ENCODE results near the gene PRKAG1.

DNA sequence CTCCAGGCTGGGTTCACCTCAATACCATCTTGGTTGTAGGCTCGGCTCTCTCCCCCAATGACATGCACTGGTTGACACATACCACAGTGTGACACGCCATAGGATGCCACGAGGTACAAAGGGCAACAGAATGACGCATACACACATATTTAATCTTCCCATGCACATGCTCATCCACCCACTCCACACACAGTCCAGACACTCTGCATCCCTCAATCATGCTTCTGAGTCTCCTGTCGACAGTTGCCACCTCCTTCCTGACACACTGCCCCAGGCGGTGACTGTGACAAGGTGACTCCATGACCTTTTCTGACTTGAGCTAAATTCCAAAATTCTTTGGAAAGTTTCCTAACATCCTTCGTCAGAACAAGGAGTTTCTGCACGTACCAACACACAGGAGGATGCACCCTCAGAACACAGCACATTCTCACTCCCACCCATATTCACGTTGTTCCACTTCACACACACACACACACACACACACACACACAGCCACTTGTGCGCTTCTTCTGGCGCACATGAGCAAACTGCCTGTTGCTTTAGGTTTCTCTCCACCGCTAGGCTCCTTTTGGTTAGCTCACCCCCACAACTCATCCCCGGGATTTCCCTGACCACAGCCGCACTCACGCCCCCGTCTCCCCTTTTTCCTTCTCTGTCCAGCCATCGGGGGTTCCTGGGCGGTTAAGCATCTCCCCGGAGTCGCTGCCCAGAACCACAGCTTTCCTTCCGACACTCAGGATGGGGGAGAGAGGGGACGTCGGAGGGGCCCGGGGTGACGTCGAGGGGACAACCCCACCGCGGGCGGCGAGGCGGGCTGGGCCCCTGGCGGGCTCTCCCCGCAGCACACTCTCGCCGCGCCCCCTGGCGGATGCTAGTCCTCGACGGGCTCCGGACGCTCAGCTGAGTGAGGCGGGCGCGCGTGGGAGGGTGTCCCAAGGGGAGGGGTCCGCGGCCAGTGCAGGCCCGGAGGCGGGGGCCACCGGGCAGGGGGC is 41.0 kb downstream of the PRKAG1 start:
- TF ChIP-seq, protein P1, sequence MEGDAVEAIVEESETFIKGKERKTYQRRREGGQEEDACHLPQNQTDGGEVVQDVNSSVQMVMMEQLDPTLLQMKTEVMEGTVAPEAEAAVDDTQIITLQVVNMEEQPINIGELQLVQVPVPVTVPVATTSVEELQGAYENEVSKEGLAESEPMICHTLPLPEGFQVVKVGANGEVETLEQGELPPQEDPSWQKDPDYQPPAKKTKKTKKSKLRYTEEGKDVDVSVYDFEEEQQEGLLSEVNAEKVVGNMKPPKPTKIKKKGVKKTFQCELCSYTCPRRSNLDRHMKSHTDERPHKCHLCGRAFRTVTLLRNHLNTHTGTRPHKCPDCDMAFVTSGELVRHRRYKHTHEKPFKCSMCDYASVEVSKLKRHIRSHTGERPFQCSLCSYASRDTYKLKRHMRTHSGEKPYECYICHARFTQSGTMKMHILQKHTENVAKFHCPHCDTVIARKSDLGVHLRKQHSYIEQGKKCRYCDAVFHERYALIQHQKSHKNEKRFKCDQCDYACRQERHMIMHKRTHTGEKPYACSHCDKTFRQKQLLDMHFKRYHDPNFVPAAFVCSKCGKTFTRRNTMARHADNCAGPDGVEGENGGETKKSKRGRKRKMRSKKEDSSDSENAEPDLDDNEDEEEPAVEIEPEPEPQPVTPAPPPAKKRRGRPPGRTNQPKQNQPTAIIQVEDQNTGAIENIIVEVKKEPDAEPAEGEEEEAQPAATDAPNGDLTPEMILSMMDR (IDR thresholded peaks at IDR 0.05) = peak; percentile 68 to 81 (median 80)
- TF ChIP-seq POLR2A (IDR thresholded peaks at IDR 0.05) = no peak

Measured in Peyer's patch (tissue), 4 donors.